ENCODE results near the gene PTP4A1. TPM values are rescaled to one million over a fixed set of nuclear protein-coding genes. Genes with fewer than 3 reads are reported as not detected.
"Not testable (repeated sequence)": the region's sequence is repeated elsewhere in the genome, so short reads cannot be mapped to it uniquely, and the experiment has no call there.

Gene PTP4A1
- 80.8 and 88.8 TPM in 2 replicates for total RNA-seq

DNA sequence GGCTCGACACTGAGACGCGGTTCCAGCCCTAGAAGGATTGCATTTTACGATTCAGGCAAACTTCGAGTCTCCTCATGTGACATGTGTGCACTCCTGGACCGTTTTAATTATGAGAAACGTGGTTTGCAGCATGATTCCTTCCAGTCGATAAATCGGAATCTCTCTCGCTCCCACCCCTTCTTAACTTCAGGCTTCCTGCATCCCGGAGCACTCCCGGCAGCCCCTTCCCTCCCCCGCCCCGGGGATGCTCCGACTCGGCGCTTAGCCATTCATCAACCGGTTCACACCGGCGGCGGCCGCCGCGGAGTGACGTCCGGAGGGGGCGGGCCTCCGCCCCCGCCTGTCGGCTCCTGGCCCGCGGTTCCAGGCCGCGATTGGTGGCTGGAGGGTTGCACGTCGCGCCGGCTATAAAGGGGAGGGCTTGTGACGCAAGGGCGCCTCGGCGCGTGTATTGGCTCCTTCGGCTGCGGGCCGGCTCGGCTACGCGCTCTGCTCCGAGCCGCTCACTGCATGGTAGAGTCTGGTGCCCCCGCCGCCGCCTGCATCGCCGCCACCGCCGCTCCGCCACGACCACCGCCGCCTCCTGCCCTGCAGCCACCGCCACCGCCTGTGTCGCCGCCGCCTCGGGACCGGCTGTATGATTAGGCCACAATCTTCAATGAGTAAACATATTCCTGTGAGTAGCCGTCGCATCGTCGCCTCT lies at the start of gene PTP4A1, which contains the start of gene LOC128125822:
Gene PTP4A1, plus strand, starts transcription at position 437 of the 703 bp plus-strand sequence. CDS start 4,401 bp downstream, outside the sequence.
Gene LOC128125822, plus strand, starts transcription at position 437 of the 703 bp plus-strand sequence.
- H3K27me3 Mint-ChIP-seq (ENCODE audit: low read depth), result no peaks in the 10 kb centered on the region
- H3K27ac Mint-ChIP-seq, result peak within 1 kb of the TSS; percentile 94
- peaks cover 28% of the 10 kb centered on the region for H3K36me3 Mint-ChIP-seq (ENCODE audit: low read depth)
- intact Hi-C loops (cut with micrococcal nuclease), result loop anchor here (1.0 to 2.0 kb wide), 4 partner anchors 43 to 219 kb away; partner anchors contain the start of gene PHF3
- peak; percentile 96 for DNase-seq (ENCODE audit: low spot score)
- peaks cover 38% of the 10 kb centered on the region for H3K4me1 Mint-ChIP-seq (ENCODE audit: low read depth)
- H3K4me3 Mint-ChIP-seq (ENCODE audit: low read depth), result peak within 1 kb of the TSS; percentile 97
- H3K9me3 Mint-ChIP-seq, result peaks cover 3% of the 10 kb centered on the region

DNA sequence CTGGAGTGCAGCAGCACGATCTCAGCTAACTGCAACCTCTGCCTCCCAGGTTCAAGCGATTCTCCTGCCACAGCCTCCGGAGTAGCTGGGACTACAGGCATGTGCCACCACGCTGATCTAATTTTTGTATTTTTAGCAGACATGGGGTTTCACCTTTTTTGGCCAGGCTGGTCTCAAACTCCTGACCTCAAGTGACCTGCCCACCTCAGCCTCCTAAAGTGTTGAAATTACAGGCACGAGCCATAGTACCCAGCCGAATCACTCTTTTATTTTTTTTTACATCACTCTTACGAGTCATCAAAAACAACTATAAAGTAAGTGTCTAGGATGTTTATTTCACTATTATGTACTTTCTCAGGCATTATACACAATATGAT lies 49.4 kb upstream of the PTP4A1 start:
- H3K36me3 Mint-ChIP-seq (ENCODE audit: low read depth); H3K27me3 Mint-ChIP-seq (ENCODE audit: low read depth); DNase-seq (ENCODE audit: low spot score); H3K4me3 Mint-ChIP-seq (ENCODE audit: low read depth); H3K9me3 Mint-ChIP-seq: not testable (repeated sequence)
- H3K27ac Mint-ChIP-seq, result peak overlapping the region; percentile 62
- peaks cover 44% of the 10 kb centered on the region for H3K4me1 Mint-ChIP-seq (ENCODE audit: low read depth)
- intact Hi-C loops (cut with micrococcal nuclease), result loop anchor here (1.0 to 10.0 kb wide), 3 partner anchors 18 to 168 kb away; no protein-coding TSS in a partner anchor

DNA sequence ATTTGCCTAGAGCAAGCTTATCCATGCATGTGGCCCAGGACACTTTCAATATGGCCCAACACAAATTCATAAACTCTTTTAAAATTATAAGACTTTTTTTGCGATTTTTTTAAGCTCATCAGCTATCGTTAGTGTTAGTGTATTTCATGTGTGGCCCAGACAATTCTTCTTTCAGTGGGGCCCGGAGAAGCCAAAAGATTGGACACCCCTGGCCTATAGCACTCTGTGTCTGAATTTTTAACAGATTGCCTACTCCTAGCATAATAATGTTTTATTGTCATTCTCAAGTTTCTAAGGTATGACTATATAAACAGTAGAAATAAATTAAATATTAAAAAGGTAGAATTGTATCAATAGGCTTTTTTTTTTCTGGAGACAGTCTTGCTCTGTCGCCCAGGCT lies 48.6 kb upstream of the PTP4A1 start:
- no peak for DNase-seq (ENCODE audit: low spot score)
- intact Hi-C loops (cut with micrococcal nuclease), result loop anchor here (2.0 to 10.0 kb wide), 2 partner anchors 19 to 169 kb away; no protein-coding TSS in a partner anchor
- Mint-ChIP-seq H3K4me3 (ENCODE audit: low read depth) (no peak overlapping the region), H3K27ac (no peak overlapping the region), H3K36me3 (ENCODE audit: low read depth) (peaks cover 6% of the 10 kb centered on the region), H3K27me3 (ENCODE audit: low read depth) (no peaks in the 10 kb centered on the region), H3K9me3 (peaks cover 5% of the 10 kb centered on the region), H3K4me1 (ENCODE audit: low read depth) (peaks cover 49% of the 10 kb centered on the region)

DNA sequence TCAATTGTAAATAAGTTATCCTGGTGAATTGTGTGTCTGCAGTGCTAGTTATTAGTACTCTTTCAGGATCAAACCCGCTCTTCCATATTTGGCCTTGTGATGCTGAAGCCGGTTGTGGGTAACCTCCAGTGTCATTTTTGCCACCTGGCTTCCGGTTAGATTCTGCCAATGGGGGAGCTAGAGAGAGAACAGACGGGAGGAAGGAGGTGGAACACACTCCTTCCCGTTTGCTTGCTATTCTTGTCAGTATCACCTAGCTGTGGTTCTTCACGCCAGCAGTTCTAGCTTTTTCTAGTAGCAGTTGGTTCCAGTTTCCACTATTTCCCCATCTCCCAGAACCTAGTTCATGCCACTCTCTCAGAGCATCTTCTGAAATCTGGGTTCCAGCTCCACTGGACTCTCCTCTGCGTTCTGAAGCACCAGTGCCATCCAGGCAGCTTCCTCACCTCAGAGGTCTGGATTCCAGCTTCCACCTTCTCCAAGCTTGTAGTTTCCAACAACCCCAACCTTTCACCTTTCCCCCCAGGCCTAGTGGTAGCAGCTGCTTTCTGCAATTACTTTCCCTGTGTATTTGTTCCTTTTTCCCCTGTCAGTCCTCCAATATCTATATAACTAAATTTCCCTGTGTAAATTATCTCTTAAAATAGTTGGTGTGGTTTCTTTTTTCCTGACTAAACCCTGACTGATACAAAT lies 46.9 kb upstream of the PTP4A1 start:
- intact Hi-C loops (cut with micrococcal nuclease), result loop anchor here (5.0 to 10.0 kb wide), 2 partner anchors 112 to 171 kb away; partner anchors contain the start of gene PHF3
- Mint-ChIP-seq H3K4me3 (ENCODE audit: low read depth) (no peak overlapping the region), H3K4me1 (ENCODE audit: low read depth) (peaks cover 50% of the 10 kb centered on the region), H3K36me3 (ENCODE audit: low read depth) (peaks cover 9% of the 10 kb centered on the region), H3K27me3 (ENCODE audit: low read depth) (no peaks in the 10 kb centered on the region), H3K9me3 (peaks cover 5% of the 10 kb centered on the region), H3K27ac (peak overlapping the region; percentile 28)
- DNase-seq (ENCODE audit: low spot score), result no peak

DNA sequence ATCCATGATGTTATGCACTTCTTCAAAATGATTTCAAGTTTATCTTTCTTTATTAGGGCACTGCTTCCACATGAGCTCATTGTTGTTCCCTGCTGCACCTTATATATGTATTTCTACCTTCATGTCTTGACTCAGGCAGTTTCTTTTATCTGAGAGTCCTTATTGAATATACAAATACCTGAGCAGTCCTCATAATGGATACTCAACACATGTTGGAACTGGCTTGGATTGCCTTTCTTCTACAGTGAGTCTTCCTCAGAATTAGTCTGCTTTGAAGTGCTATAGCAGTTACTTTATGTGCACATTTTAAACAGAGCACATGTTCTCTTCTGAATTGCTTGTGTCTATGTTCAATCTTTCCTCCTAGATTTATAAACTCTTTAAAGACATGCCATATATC lies 45.3 kb upstream of the PTP4A1 start:
- Mint-ChIP-seq H3K27me3 (ENCODE audit: low read depth) (no peaks in the 10 kb centered on the region), H3K9me3 (no peaks in the 10 kb centered on the region), H3K4me3 (ENCODE audit: low read depth) (no peak overlapping the region), H3K4me1 (ENCODE audit: low read depth) (peaks cover 54% of the 10 kb centered on the region), H3K27ac (no peak overlapping the region), H3K36me3 (ENCODE audit: low read depth) (peaks cover 12% of the 10 kb centered on the region)
- intact Hi-C loops (cut with micrococcal nuclease), result loop anchor here (5.0 to 10.0 kb wide), 2 partner anchors 110 to 172 kb away; partner anchors contain the start of gene PHF3
- DNase-seq (ENCODE audit: low spot score), result no peak

DNA sequence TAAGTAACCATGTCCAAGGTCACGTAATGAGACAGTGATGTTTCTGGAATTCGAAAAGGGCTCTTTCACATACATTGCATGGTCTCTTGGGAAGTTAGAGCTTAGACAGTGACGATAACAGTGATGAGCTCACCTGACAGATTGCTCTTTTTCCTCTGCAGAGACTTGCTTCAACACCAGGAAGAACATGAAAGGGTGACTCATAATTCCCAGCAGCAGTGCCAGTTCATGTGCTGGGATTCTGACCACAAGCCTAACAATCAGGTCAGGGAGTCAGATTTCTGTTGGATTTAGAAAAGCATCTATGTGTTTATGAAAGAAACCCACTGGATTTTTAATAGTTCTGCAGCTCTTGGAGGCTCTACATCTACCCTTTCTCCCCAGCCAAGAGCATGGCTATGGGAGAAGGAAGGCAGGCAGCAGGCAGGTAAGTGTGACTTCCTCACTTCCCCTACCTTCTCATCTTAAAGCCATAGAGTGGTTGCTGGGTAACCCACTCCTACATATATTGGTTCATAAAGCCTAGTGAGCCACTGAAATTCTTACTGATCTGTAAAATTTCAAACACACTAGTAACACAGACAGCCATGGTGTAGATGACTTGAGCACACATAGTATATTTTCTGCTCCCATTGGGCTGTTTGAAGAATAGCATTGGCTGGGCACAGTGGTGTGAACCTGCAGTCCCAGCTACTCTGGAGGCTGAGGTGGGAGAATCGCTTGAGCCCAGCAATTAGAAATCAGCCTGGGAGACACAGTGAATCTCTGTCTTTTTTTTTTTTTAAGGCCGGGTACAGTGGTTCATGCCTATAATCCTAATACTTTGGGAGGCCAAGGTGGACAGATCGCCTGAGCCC lies 44.4 kb upstream of the PTP4A1 start:
- Mint-ChIP-seq H3K27ac (peak overlapping the region; percentile 62), H3K9me3 (peaks cover 5% of the 10 kb centered on the region), H3K4me3 (ENCODE audit: low read depth) (no peak overlapping the region), H3K27me3 (ENCODE audit: low read depth) (no peaks in the 10 kb centered on the region), H3K4me1 (ENCODE audit: low read depth) (peaks cover 49% of the 10 kb centered on the region), H3K36me3 (ENCODE audit: low read depth) (peaks cover 17% of the 10 kb centered on the region)
- DNase-seq (ENCODE audit: low spot score), result no peak
- intact Hi-C loops (cut with micrococcal nuclease), result loop anchor here (5.0 to 10.0 kb wide), 2 partner anchors 109 to 173 kb away; partner anchors contain the start of gene PHF3

DNA sequence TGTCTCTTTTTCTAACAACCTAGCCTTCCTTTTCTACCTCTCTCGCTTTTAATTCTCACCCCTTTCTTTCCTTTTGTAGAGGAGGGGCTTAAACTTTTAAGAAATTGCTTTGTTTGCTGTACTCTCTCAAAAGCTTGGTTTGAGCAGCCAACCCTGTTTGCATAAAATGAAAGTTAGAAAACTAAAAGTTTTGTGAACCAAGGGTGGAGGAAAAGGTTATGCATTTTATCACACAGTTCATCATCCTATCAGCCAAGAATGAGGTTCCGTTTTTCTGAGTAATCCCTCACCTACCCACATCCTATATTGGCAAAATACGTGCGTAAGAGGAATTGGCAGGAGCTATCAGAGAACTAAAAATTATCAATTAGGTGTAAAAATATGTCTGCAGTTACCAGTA lies 42.8 kb upstream of the PTP4A1 start:
- H3K36me3 Mint-ChIP-seq (ENCODE audit: low read depth), result peaks cover 17% of the 10 kb centered on the region
- peaks cover 5% of the 10 kb centered on the region for H3K9me3 Mint-ChIP-seq
- DNase-seq (ENCODE audit: low spot score), result peak; percentile 16
- intact Hi-C loops (cut with micrococcal nuclease), result loop anchor here (1.0 to 10.0 kb wide), 4 partner anchors 24 to 175 kb away; partner anchors contain the start of genes LOC128125822, PHF3 and PTP4A1
- H3K27me3 Mint-ChIP-seq (ENCODE audit: low read depth), result no peaks in the 10 kb centered on the region
- peaks cover 47% of the 10 kb centered on the region for H3K4me1 Mint-ChIP-seq (ENCODE audit: low read depth)
- peak overlapping the region; percentile 96 for H3K27ac Mint-ChIP-seq
- peak overlapping the region; percentile 75 for H3K4me3 Mint-ChIP-seq (ENCODE audit: low read depth)

DNA sequence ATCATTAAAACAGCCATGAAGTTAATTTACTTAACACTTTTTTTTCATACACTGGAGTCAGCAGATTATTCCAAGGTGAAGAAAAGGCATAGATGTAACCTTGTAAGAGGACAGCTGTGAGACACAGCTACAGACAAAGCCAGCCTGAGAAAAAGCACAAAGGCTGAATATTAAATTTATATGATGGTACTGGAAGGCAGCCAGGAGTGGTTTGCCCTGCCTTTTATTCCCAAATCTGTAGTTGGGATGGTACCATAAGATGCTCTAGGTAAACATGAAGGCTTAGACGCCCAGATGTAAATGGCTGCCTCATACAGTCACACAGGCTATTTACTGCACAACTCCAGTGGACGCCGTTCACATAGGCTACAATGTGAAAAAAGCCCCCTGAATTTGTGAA lies 42.1 kb upstream of the PTP4A1 start:
- DNase-seq (ENCODE audit: low spot score), result no peak
- H3K4me3 Mint-ChIP-seq (ENCODE audit: low read depth), result no peak overlapping the region
- H3K9me3 Mint-ChIP-seq, result peaks cover 5% of the 10 kb centered on the region
- H3K36me3 Mint-ChIP-seq (ENCODE audit: low read depth), result peaks cover 15% of the 10 kb centered on the region
- H3K4me1 Mint-ChIP-seq (ENCODE audit: low read depth), result peaks cover 44% of the 10 kb centered on the region
- peak overlapping the region; percentile 96 for H3K27ac Mint-ChIP-seq
- no peaks in the 10 kb centered on the region for H3K27me3 Mint-ChIP-seq (ENCODE audit: low read depth)
- intact Hi-C loops (cut with micrococcal nuclease), result no loop called here

DNA sequence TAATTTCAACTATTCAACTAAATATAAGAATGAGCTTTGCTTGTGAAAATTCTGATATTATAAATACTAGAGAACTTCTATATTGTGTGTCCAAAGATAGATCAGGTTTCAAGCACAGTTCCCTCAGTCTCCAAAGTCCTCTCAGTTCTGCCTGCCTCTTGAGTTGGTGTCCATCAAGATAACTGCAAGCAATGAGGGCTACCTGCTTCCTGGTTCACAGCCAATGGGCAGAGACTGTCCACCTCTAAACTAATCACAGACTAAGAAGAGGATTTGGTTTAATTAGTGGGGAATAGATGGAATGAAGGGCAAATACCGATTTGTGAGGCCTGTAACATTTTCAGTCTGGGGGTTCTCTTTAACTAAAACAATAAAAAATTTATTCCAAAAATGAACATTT lies 41.3 kb upstream of the PTP4A1 start:
- peaks cover 5% of the 10 kb centered on the region for H3K9me3 Mint-ChIP-seq
- no peaks in the 10 kb centered on the region for H3K27me3 Mint-ChIP-seq (ENCODE audit: low read depth)
- no peak overlapping the region for H3K4me3 Mint-ChIP-seq (ENCODE audit: low read depth)
- no peak overlapping the region for H3K27ac Mint-ChIP-seq
- peaks cover 11% of the 10 kb centered on the region for H3K36me3 Mint-ChIP-seq (ENCODE audit: low read depth)
- peaks cover 38% of the 10 kb centered on the region for H3K4me1 Mint-ChIP-seq (ENCODE audit: low read depth)
- intact Hi-C loops (cut with micrococcal nuclease), result no loop called here
- DNase-seq (ENCODE audit: low spot score), result no peak

DNA sequence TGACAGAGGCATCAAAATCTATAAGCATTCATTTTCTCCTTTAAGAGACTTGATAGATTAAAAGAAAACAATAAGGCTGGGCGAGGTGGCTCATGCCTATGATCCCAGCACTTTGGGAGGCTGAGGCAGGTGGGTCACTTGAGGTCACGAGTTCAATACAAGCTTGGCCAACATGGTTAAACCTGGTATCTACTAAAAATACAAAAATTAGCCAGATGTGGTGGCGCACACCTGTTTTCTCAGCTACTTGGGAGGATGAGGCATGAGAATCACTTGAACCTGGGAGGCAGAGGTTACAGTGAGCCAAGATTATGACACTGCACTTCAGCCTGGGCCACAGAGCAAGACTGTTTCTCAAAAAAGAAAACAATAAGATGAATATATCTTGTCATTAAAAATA lies 39.3 kb upstream of the PTP4A1 start:
- H3K4me3 Mint-ChIP-seq (ENCODE audit: low read depth), result no peak overlapping the region
- peaks cover 11% of the 10 kb centered on the region for H3K36me3 Mint-ChIP-seq (ENCODE audit: low read depth)
- DNase-seq (ENCODE audit: low spot score), result no peak
- no peak overlapping the region for H3K27ac Mint-ChIP-seq
- H3K9me3 Mint-ChIP-seq, result peaks cover 5% of the 10 kb centered on the region
- intact Hi-C loops (cut with micrococcal nuclease), result no loop called here
- peaks cover 30% of the 10 kb centered on the region for H3K4me1 Mint-ChIP-seq (ENCODE audit: low read depth)
- H3K27me3 Mint-ChIP-seq (ENCODE audit: low read depth), result no peaks in the 10 kb centered on the region

DNA sequence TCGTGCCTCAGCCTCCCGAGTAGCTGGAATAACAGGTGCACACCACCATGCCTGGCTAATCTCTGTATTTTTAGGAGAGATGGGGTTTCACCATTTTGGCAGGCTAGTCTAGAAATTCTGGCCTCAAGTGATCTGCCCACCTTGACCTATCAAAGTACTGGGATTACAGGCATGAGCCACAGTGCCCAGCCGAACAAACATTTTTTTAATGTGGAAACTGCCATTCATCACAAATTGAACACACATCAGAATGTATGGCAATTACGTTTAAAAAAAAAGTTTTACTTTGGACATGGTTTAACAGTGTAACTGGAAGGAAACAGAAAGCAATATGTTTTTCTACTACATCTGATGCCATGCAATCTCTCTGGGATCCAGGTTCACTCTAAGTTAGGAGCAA lies 38.3 kb upstream of the PTP4A1 start:
- H3K27me3 Mint-ChIP-seq (ENCODE audit: low read depth), result no peaks in the 10 kb centered on the region
- H3K36me3 Mint-ChIP-seq (ENCODE audit: low read depth), result peaks cover 11% of the 10 kb centered on the region
- H3K27ac Mint-ChIP-seq, result no peak overlapping the region
- H3K4me3 Mint-ChIP-seq (ENCODE audit: low read depth), result no peak overlapping the region
- peaks cover 5% of the 10 kb centered on the region for H3K9me3 Mint-ChIP-seq
- intact Hi-C loops (cut with micrococcal nuclease), result no loop called here
- no peak for DNase-seq (ENCODE audit: low spot score)
- peaks cover 26% of the 10 kb centered on the region for H3K4me1 Mint-ChIP-seq (ENCODE audit: low read depth)

DNA sequence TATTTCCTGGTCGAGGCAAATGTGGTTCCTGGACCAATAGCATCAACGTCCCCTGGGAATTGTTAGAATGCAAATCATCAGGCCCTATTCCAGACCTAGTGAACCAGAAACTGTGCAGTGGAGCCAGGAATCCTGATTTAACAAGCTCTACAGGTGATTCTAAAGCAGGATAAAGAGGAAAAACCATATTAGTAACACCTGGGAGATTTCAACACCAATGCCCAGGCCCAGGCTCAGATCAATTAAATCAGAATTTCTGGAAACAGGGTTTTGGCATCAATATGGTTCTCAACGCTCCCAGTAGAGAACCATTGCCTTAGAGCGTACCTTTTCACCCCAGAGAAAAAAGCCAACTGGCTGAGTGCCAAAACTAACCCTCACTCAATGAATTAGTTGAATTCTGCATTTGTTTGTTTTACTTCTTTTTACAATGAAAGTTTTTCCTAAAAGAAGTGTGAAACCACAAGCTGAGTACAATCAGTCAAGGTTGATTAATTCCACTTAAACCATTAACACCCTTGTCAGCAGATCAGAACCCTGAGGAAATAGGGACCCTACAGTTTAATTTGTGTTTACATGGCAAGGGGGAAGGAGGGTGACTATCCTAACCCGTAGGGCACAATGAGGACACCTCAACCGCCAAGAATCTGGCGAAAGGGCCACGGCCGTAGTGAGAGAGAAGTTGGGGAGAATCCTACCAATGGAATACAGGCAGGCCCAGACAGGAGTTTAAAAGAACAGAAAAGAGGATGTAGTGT lies 34.9 kb upstream of the PTP4A1 start:
- Mint-ChIP-seq H3K4me3 (ENCODE audit: low read depth) (no peak overlapping the region), H3K4me1 (ENCODE audit: low read depth) (peaks cover 9% of the 10 kb centered on the region), H3K9me3 (peaks cover 3% of the 10 kb centered on the region), H3K27me3 (ENCODE audit: low read depth) (peaks cover 10% of the 10 kb centered on the region), H3K36me3 (ENCODE audit: low read depth) (peaks cover 1% of the 10 kb centered on the region), H3K27ac (no peak overlapping the region)
- DNase-seq (ENCODE audit: low spot score), result no peak
- intact Hi-C loops (cut with micrococcal nuclease), result no loop called here

Measured in activated T-helper 2 cell treated with anti-CD3 and anti-CD28 coated beads, Interferon-gamma antibody, Interleukin-2, Interleukin-4, amounts not matched to agents 10 μg/mL and 5 μg/mL and 100 μg/mL, durations not matched to agents 14 hours and 24 hours and 36 hours (primary cell).